ENCODE measurements around the gene BTRC.
"Not testable (repeated sequence)": the region's sequence is repeated elsewhere in the genome, so short reads cannot be mapped to it uniquely, and the experiment has no call there.

BTRC gene

DNA sequence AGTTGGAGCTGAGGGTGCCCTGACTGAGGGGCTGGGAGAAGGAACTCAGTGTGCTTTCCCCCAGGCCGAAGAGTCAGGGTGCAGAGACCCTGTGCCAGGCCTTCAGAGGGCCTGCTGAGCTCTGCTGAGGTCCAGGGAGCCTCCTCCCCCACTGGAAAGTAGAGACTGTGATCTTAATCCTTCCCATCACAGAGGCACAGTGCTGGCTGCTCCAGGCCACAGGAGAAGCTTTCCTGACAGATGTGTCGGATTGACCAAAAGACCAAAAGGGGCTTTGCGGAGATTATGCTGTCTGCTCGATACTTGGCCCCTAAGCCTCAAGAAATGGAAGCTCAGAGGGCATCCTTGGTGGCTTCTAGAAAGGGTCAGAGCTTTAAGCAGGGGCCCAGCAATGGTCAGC is 32.9 kb upstream of the BTRC start:
- ATAC-seq = no peak
- TF ChIP-seq GLIS3 (CRISPR knock-in tag; IDR thresholded peaks at IDR 0.05) (no peak), ZNF8 (CRISPR knock-in tag; IDR thresholded peaks at IDR 0.05) (no peak), TCF4 (CRISPR knock-in tag; IDR thresholded peaks at IDR 0.05; ENCODE audit: borderline replicate concordance) (no peak), ESRRG (CRISPR knock-in tag; IDR thresholded peaks at IDR 0.05) (no peak), ISL1 (CRISPR knock-in tag; IDR thresholded peaks at IDR 0.05) (no peak), ZFP30 (CRISPR knock-in tag; IDR thresholded peaks at IDR 0.05) (no peak), BACH2 (CRISPR knock-in tag; IDR thresholded peaks at IDR 0.05; ENCODE audit: borderline replicate concordance) (no peak), OSR1 (CRISPR knock-in tag; IDR thresholded peaks at IDR 0.05) (no peak), ZNF70 (CRISPR knock-in tag; IDR thresholded peaks at IDR 0.05) (no peak), ZNF565 (CRISPR knock-in tag; conservative IDR thresholded peaks at IDR 0.05; ENCODE audit: low read depth) (no peak), TOX (CRISPR knock-in tag; IDR thresholded peaks at IDR 0.05; ENCODE audit: borderline replicate concordance) (no peak), ZFP3 (CRISPR knock-in tag; IDR thresholded peaks at IDR 0.05) (no peak), PPARA (CRISPR knock-in tag; IDR thresholded peaks at IDR 0.05; ENCODE audit: borderline replicate concordance) (no peak), ZC3H10 (CRISPR knock-in tag; IDR thresholded peaks at IDR 0.05) (no peak), RARB (CRISPR knock-in tag; IDR thresholded peaks at IDR 0.05) (no peak)
- TF ChIP-seq, protein P1, sequence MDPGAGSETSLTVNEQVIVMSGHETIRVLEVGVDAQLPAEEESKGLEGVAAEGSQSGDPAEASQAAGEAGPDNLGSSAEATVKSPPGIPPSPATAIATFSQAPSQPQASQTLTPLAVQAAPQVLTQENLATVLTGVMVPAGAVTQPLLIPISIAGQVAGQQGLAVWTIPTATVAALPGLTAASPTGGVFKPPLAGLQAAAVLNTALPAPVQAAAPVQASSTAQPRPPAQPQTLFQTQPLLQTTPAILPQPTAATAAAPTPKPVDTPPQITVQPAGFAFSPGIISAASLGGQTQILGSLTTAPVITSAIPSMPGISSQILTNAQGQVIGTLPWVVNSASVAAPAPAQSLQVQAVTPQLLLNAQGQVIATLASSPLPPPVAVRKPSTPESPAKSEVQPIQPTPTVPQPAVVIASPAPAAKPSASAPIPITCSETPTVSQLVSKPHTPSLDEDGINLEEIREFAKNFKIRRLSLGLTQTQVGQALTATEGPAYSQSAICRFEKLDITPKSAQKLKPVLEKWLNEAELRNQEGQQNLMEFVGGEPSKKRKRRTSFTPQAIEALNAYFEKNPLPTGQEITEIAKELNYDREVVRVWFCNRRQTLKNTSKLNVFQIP (CRISPR knock-in tag; IDR thresholded peaks at IDR 0.05; ENCODE audit: borderline replicate concordance, low read depth) = no peak

DNA sequence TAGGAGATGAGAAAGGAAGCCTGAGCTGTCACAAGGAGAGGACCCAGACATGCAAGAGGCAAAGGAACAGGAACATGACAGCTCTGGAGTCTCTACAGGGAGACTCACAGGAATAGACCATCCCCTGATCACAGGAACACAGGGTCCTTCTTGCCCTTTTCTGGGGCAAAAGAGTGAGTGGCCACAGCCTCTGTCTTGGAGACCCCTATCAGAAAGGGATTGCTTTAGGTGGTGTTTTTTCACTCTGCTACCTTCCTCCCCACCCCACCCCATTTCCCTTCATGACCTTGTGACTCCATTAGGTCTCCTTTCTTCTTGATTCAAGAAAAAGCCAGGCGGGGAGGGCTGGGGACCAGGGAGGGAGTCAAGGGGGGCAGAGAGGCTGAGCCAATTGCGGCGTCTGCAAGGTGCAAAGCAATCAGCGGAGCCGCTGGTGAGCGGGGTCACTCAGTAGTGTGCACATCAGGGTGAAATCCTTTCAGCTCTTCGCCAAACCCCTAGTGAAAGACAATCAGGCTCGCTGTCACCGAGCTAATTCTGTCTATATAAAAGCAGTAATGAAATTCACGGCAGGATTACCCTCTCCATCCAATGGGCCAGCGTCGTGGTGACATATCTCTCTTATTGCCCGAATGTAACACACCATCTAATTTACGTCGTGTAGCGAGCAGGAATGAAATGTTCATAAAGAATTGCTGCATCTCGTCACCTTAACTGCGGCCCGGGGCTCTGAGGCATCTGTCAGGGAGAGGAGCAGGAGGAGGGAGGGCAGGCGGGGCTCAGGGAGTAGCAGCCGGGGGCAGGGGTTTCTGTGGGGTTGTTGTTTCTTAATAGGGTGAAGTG is 31.5 kb upstream of the BTRC start:
- TF ChIP-seq, protein P1 (CRISPR knock-in tag; IDR thresholded peaks at IDR 0.05; ENCODE audit: borderline replicate concordance, low read depth) = no peak
- TF ChIP-seq, protein P2, sequence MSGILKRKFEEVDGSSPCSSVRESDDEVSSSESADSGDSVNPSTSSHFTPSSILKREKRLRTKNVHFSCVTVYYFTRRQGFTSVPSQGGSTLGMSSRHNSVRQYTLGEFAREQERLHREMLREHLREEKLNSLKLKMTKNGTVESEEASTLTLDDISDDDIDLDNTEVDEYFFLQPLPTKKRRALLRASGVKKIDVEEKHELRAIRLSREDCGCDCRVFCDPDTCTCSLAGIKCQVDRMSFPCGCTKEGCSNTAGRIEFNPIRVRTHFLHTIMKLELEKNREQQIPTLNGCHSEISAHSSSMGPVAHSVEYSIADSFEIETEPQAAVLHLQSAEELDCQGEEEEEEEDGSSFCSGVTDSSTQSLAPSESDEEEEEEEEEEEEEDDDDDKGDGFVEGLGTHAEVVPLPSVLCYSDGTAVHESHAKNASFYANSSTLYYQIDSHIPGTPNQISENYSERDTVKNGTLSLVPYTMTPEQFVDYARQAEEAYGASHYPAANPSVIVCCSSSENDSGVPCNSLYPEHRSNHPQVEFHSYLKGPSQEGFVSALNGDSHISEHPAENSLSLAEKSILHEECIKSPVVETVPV (CRISPR knock-in tag; IDR thresholded peaks at IDR 0.05) = no peak
- no peak for TF ChIP-seq TOX (CRISPR knock-in tag; IDR thresholded peaks at IDR 0.05; ENCODE audit: borderline replicate concordance)
- ATAC-seq = no peak

DNA sequence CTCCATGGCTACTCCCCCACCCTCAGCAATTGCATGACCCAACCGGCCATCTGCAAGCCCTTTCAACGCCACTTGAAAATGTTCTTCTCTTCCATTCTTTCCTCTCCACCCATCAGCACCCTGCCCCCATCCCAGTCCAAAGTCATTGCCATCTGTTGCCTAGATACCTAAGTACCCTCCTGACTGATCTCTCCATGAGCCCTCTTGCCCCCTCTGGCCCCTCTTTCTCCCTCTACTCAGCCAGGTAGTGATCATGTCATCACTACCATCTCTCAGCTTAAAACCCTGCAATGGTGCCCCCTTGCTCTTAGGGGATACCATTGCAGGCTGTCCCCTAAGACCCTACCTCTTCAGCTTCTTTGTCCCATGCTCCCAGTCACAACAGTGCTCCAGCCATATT is 30.5 kb upstream of the BTRC start:
- TF ChIP-seq, protein P3, sequence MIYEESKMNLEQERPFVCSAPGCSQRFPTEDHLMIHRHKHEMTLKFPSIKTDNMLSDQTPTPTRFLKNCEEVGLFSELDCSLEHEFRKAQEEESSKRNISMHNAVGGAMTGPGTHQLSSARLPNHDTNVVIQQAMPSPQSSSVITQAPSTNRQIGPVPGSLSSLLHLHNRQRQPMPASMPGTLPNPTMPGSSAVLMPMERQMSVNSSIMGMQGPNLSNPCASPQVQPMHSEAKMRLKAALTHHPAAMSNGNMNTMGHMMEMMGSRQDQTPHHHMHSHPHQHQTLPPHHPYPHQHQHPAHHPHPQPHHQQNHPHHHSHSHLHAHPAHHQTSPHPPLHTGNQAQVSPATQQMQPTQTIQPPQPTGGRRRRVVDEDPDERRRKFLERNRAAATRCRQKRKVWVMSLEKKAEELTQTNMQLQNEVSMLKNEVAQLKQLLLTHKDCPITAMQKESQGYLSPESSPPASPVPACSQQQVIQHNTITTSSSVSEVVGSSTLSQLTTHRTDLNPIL (CRISPR knock-in tag; IDR thresholded peaks at IDR 0.05; ENCODE audit: low read depth) = no peak
- TF ChIP-seq ESRRG (CRISPR knock-in tag; IDR thresholded peaks at IDR 0.05) = no peak
- TF ChIP-seq ZNF70 (CRISPR knock-in tag; IDR thresholded peaks at IDR 0.05) = no peak
- TF ChIP-seq TOX (CRISPR knock-in tag; IDR thresholded peaks at IDR 0.05; ENCODE audit: borderline replicate concordance) = no peak
- TF ChIP-seq BACH2 (CRISPR knock-in tag; IDR thresholded peaks at IDR 0.05; ENCODE audit: borderline replicate concordance) = no peak
- TF ChIP-seq RARB (CRISPR knock-in tag; IDR thresholded peaks at IDR 0.05) = no peak
- no peak for TF ChIP-seq ZC3H10 (CRISPR knock-in tag; IDR thresholded peaks at IDR 0.05)
- TF ChIP-seq, protein P4, sequence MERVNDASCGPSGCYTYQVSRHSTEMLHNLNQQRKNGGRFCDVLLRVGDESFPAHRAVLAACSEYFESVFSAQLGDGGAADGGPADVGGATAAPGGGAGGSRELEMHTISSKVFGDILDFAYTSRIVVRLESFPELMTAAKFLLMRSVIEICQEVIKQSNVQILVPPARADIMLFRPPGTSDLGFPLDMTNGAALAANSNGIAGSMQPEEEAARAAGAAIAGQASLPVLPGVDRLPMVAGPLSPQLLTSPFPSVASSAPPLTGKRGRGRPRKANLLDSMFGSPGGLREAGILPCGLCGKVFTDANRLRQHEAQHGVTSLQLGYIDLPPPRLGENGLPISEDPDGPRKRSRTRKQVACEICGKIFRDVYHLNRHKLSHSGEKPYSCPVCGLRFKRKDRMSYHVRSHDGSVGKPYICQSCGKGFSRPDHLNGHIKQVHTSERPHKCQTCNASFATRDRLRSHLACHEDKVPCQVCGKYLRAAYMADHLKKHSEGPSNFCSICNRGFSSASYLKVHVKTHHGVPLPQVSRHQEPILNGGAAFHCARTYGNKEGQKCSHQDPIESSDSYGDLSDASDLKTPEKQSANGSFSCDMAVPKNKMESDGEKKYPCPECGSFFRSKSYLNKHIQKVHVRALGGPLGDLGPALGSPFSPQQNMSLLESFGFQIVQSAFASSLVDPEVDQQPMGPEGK (CRISPR knock-in tag; IDR thresholded peaks at IDR 0.05; ENCODE audit: borderline replicate concordance) = no peak
- TF ChIP-seq TCF4 (CRISPR knock-in tag; IDR thresholded peaks at IDR 0.05; ENCODE audit: borderline replicate concordance) = no peak
- TF ChIP-seq, protein P2 (CRISPR knock-in tag; IDR thresholded peaks at IDR 0.05) = no peak
- TF ChIP-seq, protein P1 (CRISPR knock-in tag; IDR thresholded peaks at IDR 0.05; ENCODE audit: borderline replicate concordance, low read depth) = no peak
- TF ChIP-seq ZNF8 (CRISPR knock-in tag; IDR thresholded peaks at IDR 0.05) = no peak
- no peak for TF ChIP-seq ISL1 (CRISPR knock-in tag; IDR thresholded peaks at IDR 0.05)
- no peak for TF ChIP-seq ZFP3 (CRISPR knock-in tag; IDR thresholded peaks at IDR 0.05)
- TF ChIP-seq PPARA (CRISPR knock-in tag; IDR thresholded peaks at IDR 0.05; ENCODE audit: borderline replicate concordance) = no peak
- no peak for ATAC-seq

DNA sequence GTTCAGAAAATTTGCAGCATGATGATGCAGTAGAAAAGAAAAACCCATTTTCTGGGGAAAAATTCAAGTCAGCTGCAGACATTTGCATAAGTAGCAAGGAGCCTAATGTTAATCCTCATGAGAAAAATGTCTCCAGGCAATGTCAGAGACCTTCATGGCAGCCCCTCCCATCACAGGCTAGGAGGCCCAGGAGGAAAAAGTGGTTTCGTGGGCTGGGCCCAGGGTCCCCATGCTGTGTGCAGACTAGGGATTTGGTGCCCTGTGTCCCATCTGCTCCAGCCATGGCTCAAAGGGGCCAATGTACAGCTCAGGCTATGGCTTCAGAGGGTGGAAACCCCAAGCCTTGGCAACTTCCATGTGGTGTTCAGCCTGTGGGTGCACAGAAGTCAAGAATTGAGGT is 26.5 kb upstream of the BTRC start:
- ATAC-seq = not testable (repeated sequence)
